PC-9 (cell line): ENCODE measurements around the gene FHAD1. TPM values are rescaled to one million over a fixed set of nuclear protein-coding genes. Genes with fewer than 3 reads are reported as not detected.

Experiments
- BruUV-seq: library from RNA; stranded (reverse); fragments of 400-500 nt; replicated peaks from 2 replicates; lab custom pipeline; 2021; lab: Mats Ljungman, UMichigan
- CTCF ChIA-PET: fragments of 300-600 bp; sonication (Branson Sonifier 250); formaldehyde crosslinking; loops from one replicate; lab custom pipeline; 2022; ENCODE audit warnings: antibody characterized with exemption; lab: Charles Lee
- POLR2A ChIA-PET: fragments of 300-600 bp; sonication (Branson Sonifier 250); formaldehyde crosslinking; loops from one replicate; lab custom pipeline; 2022; ENCODE audit warnings: antibody characterized with exemption; ENCODE audit not compliant: unreplicated experiment; lab: Charles Lee
- DNase-seq, 2 experiments: peaks; one replicate each; pipeline versions ENCODE4 v3.0.0 to v3.0.0-alpha.2; 2015 to 2022; ENCODE audit warnings: mixed read lengths in 1 of 2
- H2AFZ ChIP-seq: fragments of 200-600 bp; sonication (generic); 2 replicates; pipeline ENCODE4 v1.8.1; 2017; ENCODE audit warnings: antibody characterized with exemption
- H3F3A ChIP-seq: fragments of 200-600 bp; sonication (generic); 2 replicates; pipeline ENCODE4 v1.8.1; 2017; ENCODE audit warnings: antibody characterized with exemption, mild to moderate bottlenecking, low read depth; ENCODE audit not compliant: insufficient read depth
- H3K27ac ChIP-seq: fragments of 200-600 bp; sonication (generic); 2 replicates; pipeline ENCODE4 v1.6.1; 2016; ENCODE audit warnings: mixed run types
- H3K27me3 ChIP-seq: fragments of 200-600 bp; sonication (generic); 2 replicates; pipeline ENCODE4 v1.6.1; 2016; ENCODE audit warnings: low read depth, mixed run types; ENCODE audit not compliant: insufficient read depth
- H3K36me3 ChIP-seq: fragments of 200-600 bp; sonication (generic); 2 replicates; pipeline ENCODE4 v1.6.1; 2016; ENCODE audit warnings: low read depth, mixed run types
- H3K4me1 ChIP-seq: fragments of 200-600 bp; sonication (generic); replicated peaks from 2 replicates; pipeline ENCODE4 v1.6.1; 2016; ENCODE audit warnings: mixed run types; ENCODE audit not compliant: insufficient read depth
- H3K4me2 ChIP-seq: fragments of 200-600 bp; sonication (generic); 2 replicates; pipeline ENCODE4 v1.6.1; 2017; ENCODE audit warnings: mixed run types
- H3K4me3 ChIP-seq: fragments of 200-600 bp; sonication (generic); 2 replicates; pipeline ENCODE4 v1.6.1; 2016; ENCODE audit warnings: mixed run types
- H3K79me2 ChIP-seq: fragments of 200-600 bp; sonication (generic); 2 replicates; pipeline ENCODE4 v1.6.1; 2017; ENCODE audit warnings: low read depth, mixed run types
- H3K9me2 ChIP-seq: fragments of 200-600 bp; sonication (generic); 2 replicates; pipeline ENCODE4 v1.8.1; 2017; ENCODE audit warnings: mild to moderate bottlenecking; ENCODE audit not compliant: insufficient read depth
- H3K9me3 ChIP-seq: fragments of 200-600 bp; sonication (generic); 2 replicates; pipeline ENCODE4 v1.8.1; 2016; ENCODE audit warnings: low read depth; ENCODE audit not compliant: insufficient read depth
- H4K20me1 ChIP-seq: fragments of 200-600 bp; sonication (generic); 2 replicates; pipeline ENCODE4 v1.8.1; 2017; ENCODE audit not compliant: insufficient read depth
- CTCF ChIP-seq: fragments of 200-600 bp; sonication (generic); conservative IDR thresholded peaks from 2 replicates; pipeline ENCODE4 v1.6.1; 2017; ENCODE audit warnings: mixed run types, antibody characterized with exemption, mild to moderate bottlenecking, moderate library complexity
- EZH2 ChIP-seq: fragments of 200-600 bp; sonication (generic); IDR thresholded peaks from 2 replicates; pipeline ENCODE4 v1.8.0; 2017; ENCODE audit warnings: antibody characterized with exemption, low read depth
- intact Hi-C: fragments of 100-400 bp; cut with micrococcal nuclease; formaldehyde crosslinking; loops from one replicate; pipeline ENCODE4 v1.10.0; 2022; ENCODE audit not compliant: unreplicated experiment
- total RNA-seq: library from RNA; stranded (reverse); gene quantifications from 2 replicates; pipeline ENCODE4 v1.2.3, GENCODE V29; 2021

The FHAD1 gene
- total RNA-seq, 1 experiment from 2014 or later: 6.9 TPM

- intact Hi-C loops: no loop called here
- Histone ChIP-seq H3F3A (0 out of 2 replicates have a peak, but pooled peaks cover 9% of the 10 kb centered on the region), H3K27ac (no peak overlapping the region), H3K4me3 (no peak overlapping the region), H3K27me3 (no peaks in the 10 kb centered on the region), H3K79me2 (no peaks in the 10 kb centered on the region), H2AFZ (no peak overlapping the region), H3K4me1 (peaks cover 11% of the 10 kb centered on the region; the same call in 1 of the 2 replicates), H3K9me3 (no peaks in the 10 kb centered on the region), H4K20me1 (no peaks in the 10 kb centered on the region), H3K4me2 (no peak overlapping the region), H3K36me3 (no peaks in the 10 kb centered on the region), H3K9me2 (no peaks in the 10 kb centered on the region)
- ChIA-PET CTCF (no interaction called here), POLR2A (no interaction called here)
- DNase-seq: no peak
- no peak for TF ChIP-seq CTCF
- no peak for TF ChIP-seq EZH2
- BruUV-seq: no TSS peak
These were observed 22.7 kb upstream of the FHAD1 start for GRCh38 chr1:15224259-15224869.

GRCh38 chr1:15224974-15225373, 22.0 kb upstream of the FHAD1 start:
- POLR2A ChIA-PET: no interaction called here
- CTCF ChIA-PET: no interaction called here
- intact Hi-C loops: no loop called here

GRCh38 chr1:15225461-15225860, 21.6 kb upstream of the FHAD1 start:
- Histone ChIP-seq H3K27ac (no peak overlapping the region), H3K27me3 (no peaks in the 10 kb centered on the region), H3K4me3 (no peak overlapping the region), H3K4me2 (no peak overlapping the region), H4K20me1 (no peaks in the 10 kb centered on the region), H3F3A (0 out of 2 replicates have a peak, but pooled peaks cover 9% of the 10 kb centered on the region), H3K36me3 (no peaks in the 10 kb centered on the region), H3K4me1 (peaks cover 11% of the 10 kb centered on the region; the same call in 1 of the 2 replicates), H3K9me2 (no peaks in the 10 kb centered on the region), H3K9me3 (no peaks in the 10 kb centered on the region), H2AFZ (no peak overlapping the region), H3K79me2 (no peaks in the 10 kb centered on the region)
- CTCF ChIA-PET: no interaction called here
- POLR2A ChIA-PET: no interaction called here
- intact Hi-C loops: no loop called here
- no peak for DNase-seq
- no TSS peak for BruUV-seq
- TF ChIP-seq EZH2 (no peak), CTCF (no peak)

More at GRCh38 chr1:15224974-15225373, 22.0 kb upstream of the FHAD1 start:
- no peaks in the 10 kb centered on the region for H3K9me3 ChIP-seq
- TF ChIP-seq CTCF (no peak), EZH2 (no peak)
- H3K79me2 ChIP-seq: no peaks in the 10 kb centered on the region
- H4K20me1 ChIP-seq: no peaks in the 10 kb centered on the region
- no peaks in the 10 kb centered on the region for H3K36me3 ChIP-seq
- no peak overlapping the region for H2AFZ ChIP-seq
- no peak overlapping the region for H3K27ac ChIP-seq
- no peak overlapping the region for H3K4me2 ChIP-seq
- no peak for DNase-seq
- no peaks in the 10 kb centered on the region for H3K27me3 ChIP-seq
- BruUV-seq: no TSS peak
- H3K4me1 ChIP-seq: peaks cover 11% of the 10 kb centered on the region; the same call in 1 of the 2 replicates
- H3K9me2 ChIP-seq: no peaks in the 10 kb centered on the region
- H3K4me3 ChIP-seq: no peak overlapping the region
- H3F3A ChIP-seq: 0 out of 2 replicates have a peak, but pooled peaks cover 9% of the 10 kb centered on the region
